Ovary (tissue), 9 donors: ENCODE measurements around the gene RAB8A. TPM values are rescaled to one million over a fixed set of nuclear protein-coding genes. Genes with fewer than 3 reads are reported as not detected.
"Not testable (repeated sequence)": the region's sequence is repeated elsewhere in the genome, so short reads cannot be mapped to it uniquely, and the experiment has no call there.

Experiments used
- DNase-seq, 5 donors: peaks; one replicate each; pipeline ENCODE4 v3.0.0-alpha.2; 2019 to 2020
- H3K27ac ChIP-seq, 2 donors: fragments of 200-600 bp; one replicate each; pipeline versions ENCODE4 v1.5.1 to v1.8.0; 2019 to 2022
- H3K27me3 ChIP-seq: fragments of 200-600 bp; one replicate; pipeline ENCODE4 v1.8.0; 2022
- H3K36me3 ChIP-seq: fragments of 200-600 bp; sonication (generic); one replicate; pipeline ENCODE4 v1.5.1; 2019
- H3K4me1 ChIP-seq: one replicate; pipeline ENCODE4 v1.8.1; 2013; ENCODE audit warnings: mild to moderate bottlenecking, moderate library complexity; ENCODE audit not compliant: insufficient read depth
- H3K4me3 ChIP-seq: fragments of 200-600 bp; sonication (generic); one replicate; pipeline ENCODE4 v1.5.1; 2017
- H3K9me3 ChIP-seq, 2 donors: fragments of 200-600 bp in 1 of 2; sonication (generic) in 1 of 2; one replicate each; pipeline versions ENCODE4 v1.5.1 to v1.8.1; 2013 to 2019; ENCODE audit warnings: mild to moderate bottlenecking in 1 of 2, moderate library complexity in 1 of 2
- CTCF ChIP-seq, 3 donors: fragments of 450-650 bp in 2 of 3; fragments of 200-600 bp in 1 of 3; IDR thresholded peaks; one replicate each; pipeline versions ENCODE4 v1.5.1 to v1.8.0; 2016 to 2022; ENCODE audit warnings: antibody characterized with exemption in 3 of 3, mild to moderate bottlenecking in 1 of 3
- EP300 ChIP-seq: sonication (generic); formaldehyde crosslinking; IDR thresholded peaks from one replicate; pipeline ENCODE4 v1.6.1; 2017; ENCODE audit warnings: antibody characterized with exemption
- POLR2A ChIP-seq: fragments of 450-650 bp; IDR thresholded peaks from one replicate; pipeline ENCODE4 v1.6.1; 2017; ENCODE audit warnings: antibody characterized with exemption, mild to moderate bottlenecking, moderate library complexity
- WGBS, 3 donors: extraction: QIAGEN DNeasy Blood & Tissue Kit in 1 of 3; methylation state at CpG; one replicate each; pipeline versions ENCODE4 v1.1.5 to v1.1.7; 2013 to 2017; 5-methylcytosine and 5-hydroxymethylcytosine counted together
- intact Hi-C, 4 donors: fragments of 100-400 bp; cut with DNase I; formaldehyde crosslinking; loops; one replicate each; pipeline versions ENCODE4 v1.11.0 to v1.15.1; 2022 to 2023
- polyA plus RNA-seq, 2 donors: library from polyadenylated mRNA; stranded (reverse); fragments of 200-250 nt in 1 of 2; fragments of 350-450 nt in 1 of 2; fragmentation: Illumina TruSeq in 1 of 2; extraction: RNeasy Lipid Tissue Mini Kit (QIAGEN cat#74804) in 1 of 2; gene quantifications; one replicate each; pipeline ENCODE4 v1.2.3, GENCODE V29; 2013 to 2014
- total RNA-seq, 7 donors: library from RNA; depleted of rRNA in 2 of 7; stranded (reverse); fragments of >200 nt in 2 of 7; fragmentation: NEBNext Ultra II Directional in 3 of 7; extraction: Animal tissue kit (Norgen Biotek cat#: 25700) in 3 of 7; gene quantifications; one replicate each; pipeline versions ENCODE4 v1.1.0 to v1.2.4, GENCODE V29; 2016 to 2023
- donor health status: DM: no; HTN: no; CAD: no; lungs with moderate emphysema.
- donor health status: DM: no; HTN: no; CAD: no.
- donor health status: Bipolar disorder and iron deficiency.
- donor health status: DM: yes; HTN: yes; CAD: no.
- donor health status: DM: no; HTN: no; CAD: no.
- donor health status: DM: yes; HTN: yes; CAD: no.

Gene RAB8A
- total and polyA plus RNA-seq, 9 donors = 17.2 to 114 (median 52.9) TPM

- no peak for DNase-seq
- TF ChIP-seq CTCF (IDR thresholded peaks at IDR 0.05) = no peak
- TF ChIP-seq POLR2A = no peak
- no peak for TF ChIP-seq EP300
- WGBS, 3 donors = 53 to 57% (median 57%) methylated on average over 2 of the region's 2 CpGs
- intact Hi-C loops = no loop called here
- no peak overlapping the region for H3K4me3 ChIP-seq
- no peaks in the 10 kb centered on the region for H3K4me1 ChIP-seq
- no peaks in the 10 kb centered on the region for H3K27me3 ChIP-seq
- no peaks in the 10 kb centered on the region for H3K36me3 ChIP-seq
- H3K9me3 ChIP-seq = no peaks in the 10 kb centered on the region
- H3K27ac ChIP-seq = no peak overlapping the region
Observed at GRCh38 chr19:16168465-16169081, 56.9 kb downstream of the RAB8A start.

- Histone ChIP-seq H3K27me3 (no peaks in the 10 kb centered on the region), H3K27ac (no peak overlapping the region), H3K4me1 (no peaks in the 10 kb centered on the region), H3K36me3 (no peaks in the 10 kb centered on the region), H3K4me3 (no peak overlapping the region), H3K9me3 (no peaks in the 10 kb centered on the region)
- WGBS, 3 donors = 61 to 81% (median 67%) methylated on average over 1 of the region's 1 CpG
- intact Hi-C loops = no loop called here
- no peak for TF ChIP-seq CTCF (IDR thresholded peaks at IDR 0.05)
- TF ChIP-seq POLR2A = no peak
- no peak for TF ChIP-seq EP300
- DNase-seq = no peak
Observed at GRCh38 chr19:16170134-16170533, 58.4 kb downstream of the RAB8A start.

- intact Hi-C loops = no loop called here
- H3K4me3 ChIP-seq = no peak overlapping the region
- TF ChIP-seq POLR2A = no peak
- TF ChIP-seq EP300 = no peak
- TF ChIP-seq CTCF (IDR thresholded peaks at IDR 0.05) = no peak
- no peaks in the 10 kb centered on the region for H3K36me3 ChIP-seq
- H3K27ac ChIP-seq = no peak overlapping the region
- H3K4me1 ChIP-seq = no peaks in the 10 kb centered on the region
- H3K9me3 ChIP-seq = no peaks in the 10 kb centered on the region
- DNase-seq = no peak
- H3K27me3 ChIP-seq = no peaks in the 10 kb centered on the region
- 48 to 64% (median 58%) methylated on average over 2 of the region's 2 CpGs for WGBS, 3 donors
Observed at GRCh38 chr19:16175954-16176353, 64.3 kb downstream of the RAB8A start.

DNA sequence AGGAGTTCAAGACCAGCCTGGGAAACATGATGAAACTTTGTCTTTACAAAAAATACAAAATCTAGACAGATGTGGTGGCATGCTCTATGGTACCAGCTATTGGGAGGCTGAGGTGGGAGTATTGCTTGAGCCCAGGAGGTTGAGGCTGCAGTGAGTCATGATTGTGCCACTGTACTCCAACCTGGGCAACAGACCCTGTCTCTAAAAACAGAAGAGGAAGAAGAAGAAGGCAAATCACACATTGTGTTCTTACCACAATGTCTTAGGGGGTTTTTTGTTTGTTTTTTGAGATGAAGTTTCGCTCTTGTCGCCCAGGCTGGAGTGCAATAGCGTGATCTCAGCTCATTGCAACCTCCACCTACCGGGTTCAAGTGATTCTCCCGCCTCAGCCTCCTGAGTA, 67.2 kb downstream of the RAB8A start:
- H3K27me3 ChIP-seq, DNase-seq, H3K4me3 ChIP-seq, intact Hi-C loops, H3K4me1 ChIP-seq, H3K27ac ChIP-seq, H3K9me3 ChIP-seq, H3K36me3 ChIP-seq: not testable (repeated sequence)
- 81 to 91% (median 85%) methylated on average over 5 of the region's 5 CpGs for WGBS, 3 donors

GRCh38 chr19:16180611-16181010, 68.9 kb downstream of the RAB8A start:
- no peak for DNase-seq
- TF ChIP-seq CTCF (IDR thresholded peaks at IDR 0.05) (no peak), EP300 (no peak), POLR2A (no peak)
- Histone ChIP-seq H3K9me3 (no peaks in the 10 kb centered on the region), H3K4me3 (no peak overlapping the region), H3K27ac (no peak overlapping the region), H3K36me3 (no peaks in the 10 kb centered on the region), H3K27me3 (no peaks in the 10 kb centered on the region), H3K4me1 (no peaks in the 10 kb centered on the region)
- intact Hi-C loops = loop anchor here in 3 of 4 donors (2.0 to 10.0 kb wide), 4 partner anchors 66 to 553 kb away; partner anchors contain the start of gene RAB8A (in 1 of the 3)
- 30 to 42% (median 33%) methylated on average over 4 of the region's 4 CpGs for WGBS, 3 donors
